NT2/D1 (cell line): Measurements from ENCODE around the gene TMEM147.

ENCODE experiments used
- SUZ12 ChIP-seq: IDR thresholded peaks from 2 replicates; pipeline ENCODE4 v1.6.1; 2011; ENCODE audit not compliant: insufficient read length, insufficient read depth; ENCODE audit errors: extremely low read depth
- YY1 ChIP-seq: IDR thresholded peaks from 2 replicates; pipeline ENCODE4 v1.6.1; 2011; ENCODE audit not compliant: insufficient read length, insufficient read depth
- ZNF274 ChIP-seq: IDR thresholded peaks from 2 replicates; pipeline ENCODE4 v1.6.1; 2011; ENCODE audit warnings: mild to moderate bottlenecking, low read depth, low read length

DNA sequence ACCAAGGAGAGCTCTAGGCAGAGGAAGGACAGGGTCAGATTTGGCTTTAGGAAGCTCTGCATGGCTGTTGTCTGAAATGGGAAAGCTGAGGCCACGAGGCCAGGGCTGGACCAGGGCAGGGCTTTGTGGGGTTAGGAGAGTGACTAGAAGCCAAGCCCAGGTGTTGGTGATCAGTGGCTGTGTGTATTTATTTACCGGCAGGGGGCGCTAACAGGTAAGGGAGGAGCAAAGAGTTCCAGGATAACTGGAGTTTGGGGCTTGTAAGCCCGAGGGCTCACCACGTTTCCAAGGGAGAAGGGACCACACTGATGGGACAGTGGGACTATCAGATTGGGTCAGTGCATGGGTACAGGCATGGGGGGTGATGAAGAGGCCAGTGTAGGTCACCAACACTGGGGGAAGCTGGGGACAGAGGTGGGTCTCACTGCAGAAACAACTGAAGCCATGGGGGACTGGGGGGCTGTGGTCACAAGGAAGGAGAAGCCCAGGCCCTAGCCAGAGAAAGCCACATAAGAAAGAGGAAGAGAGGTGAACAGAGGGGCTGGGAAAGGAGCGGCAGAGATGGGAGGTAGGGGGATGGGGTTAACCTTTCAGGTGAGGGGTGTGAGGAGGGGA lies 3.9 kb downstream of the TMEM147 start:
- TF ChIP-seq YY1, result no peak
- no peak for TF ChIP-seq ZNF274
- TF ChIP-seq SUZ12, result no peak
